ENCODE measurements around the gene GABRB3. TPM values are rescaled to one million over a fixed set of nuclear protein-coding genes. Genes with fewer than 3 reads are reported as not detected.

GABRB3 gene
- 0.13 and 2.7 TPM in 2 replicates for total RNA-seq

GRCh38 chr15:26772154-26773066, at the start of gene GABRB3:
Gene GABRB3 (minus strand): TSS chr15:26773066.

Other genes starting within 250 kb of the GABRB3 start
- under 0.01 and 0.22 TPM in 2 replicates for gene GABRA5, start 94.0 kb upstream of the GABRB3 start, total RNA-seq
- not detected in 2 replicates for gene GABRG3, start 198.1 kb upstream of the GABRB3 start, total RNA-seq